Stimulated activated CD8-positive, alpha-beta memory T cell treated with anti-CD3 and anti-CD28 coated beads, Interleukin-12 subunit alpha, Interleukin-12 subunit beta, amount 100 ng/mL, for 1 hour (primary cell): ENCODE data around the gene SMIM41.
"Not testable (repeated sequence)": the region's sequence is repeated elsewhere in the genome, so short reads cannot be mapped to it uniquely, and the experiment has no call there.

Experiments used
- DNase-seq: peaks from one replicate; pipeline ENCODE4 v3.0.0-alpha.2; 2020; ENCODE audit warnings: low read depth

SMIM41 gene

DNA sequence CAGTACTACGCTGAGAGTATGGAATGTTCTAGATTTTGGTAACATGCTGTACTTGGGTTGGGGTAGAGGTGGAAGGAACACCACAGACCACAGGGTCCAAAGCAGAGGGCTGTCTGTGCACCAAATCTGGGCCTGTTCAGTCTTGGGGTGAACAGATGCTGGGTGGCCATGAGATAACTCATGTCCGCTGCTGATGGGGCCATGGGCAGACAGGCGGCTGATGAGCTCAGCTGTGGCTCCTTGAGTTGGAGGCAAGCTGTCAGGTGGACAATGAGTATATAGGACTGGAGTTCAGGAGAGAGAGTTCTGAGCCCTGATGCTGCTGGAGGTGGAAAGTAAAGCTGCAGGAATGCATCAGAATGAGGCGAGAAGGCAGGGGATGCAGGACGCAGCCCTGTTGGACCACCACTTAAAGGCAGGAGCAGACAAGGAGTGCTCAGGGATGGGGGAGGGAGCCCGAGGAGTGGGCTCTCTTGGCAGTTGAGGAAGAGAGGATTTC, 6.2 kb downstream of the SMIM41 start:
- DNase-seq: no peak

- no peak for DNase-seq
These were observed 6.9 kb downstream of the SMIM41 start for GRCh38 chr12:52086366-52086765.

DNA sequence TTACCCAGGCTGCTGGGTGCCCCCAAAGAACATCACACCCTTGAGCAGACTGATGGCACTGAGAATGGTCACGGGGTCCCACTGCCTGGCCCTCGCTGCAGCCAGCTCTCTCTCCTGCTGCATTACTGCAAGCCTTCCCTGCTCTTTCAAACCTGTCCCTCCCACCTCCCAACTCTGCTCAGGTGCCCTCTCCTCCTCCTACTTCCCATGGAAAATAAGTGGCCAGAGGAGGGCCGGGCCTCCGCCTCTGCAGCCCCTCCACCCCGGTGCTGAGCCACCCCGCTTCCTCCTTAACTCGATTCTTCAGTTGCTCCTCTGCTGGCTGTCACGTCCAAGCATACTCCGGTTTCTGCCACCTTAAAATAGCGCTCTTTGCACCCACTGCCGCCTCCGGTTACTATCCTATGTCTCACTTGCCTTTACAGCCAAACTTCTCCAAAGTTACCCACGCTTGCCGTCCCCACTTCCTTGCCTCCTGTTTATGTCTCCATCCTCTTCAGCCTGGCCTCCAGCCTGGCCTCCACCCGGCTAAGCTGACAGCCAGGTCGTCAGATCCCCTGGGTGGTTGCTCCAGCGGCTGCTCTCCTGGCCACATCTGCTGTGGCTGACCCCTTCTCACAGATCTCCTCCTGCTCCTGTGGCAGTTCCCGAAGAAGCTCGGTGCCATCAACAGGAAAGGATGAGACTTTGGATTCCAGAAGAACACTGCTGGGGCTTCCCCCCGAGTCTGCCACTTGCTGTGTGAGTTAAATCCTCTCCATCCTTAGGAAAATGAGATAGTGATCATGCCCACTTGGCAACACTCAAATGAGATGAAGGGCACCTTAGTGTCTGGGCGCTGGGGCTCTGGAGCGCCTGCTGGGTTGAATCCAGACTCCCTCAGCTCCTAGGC, 7.7 kb downstream of the SMIM41 start:
- no peak for DNase-seq

DNA sequence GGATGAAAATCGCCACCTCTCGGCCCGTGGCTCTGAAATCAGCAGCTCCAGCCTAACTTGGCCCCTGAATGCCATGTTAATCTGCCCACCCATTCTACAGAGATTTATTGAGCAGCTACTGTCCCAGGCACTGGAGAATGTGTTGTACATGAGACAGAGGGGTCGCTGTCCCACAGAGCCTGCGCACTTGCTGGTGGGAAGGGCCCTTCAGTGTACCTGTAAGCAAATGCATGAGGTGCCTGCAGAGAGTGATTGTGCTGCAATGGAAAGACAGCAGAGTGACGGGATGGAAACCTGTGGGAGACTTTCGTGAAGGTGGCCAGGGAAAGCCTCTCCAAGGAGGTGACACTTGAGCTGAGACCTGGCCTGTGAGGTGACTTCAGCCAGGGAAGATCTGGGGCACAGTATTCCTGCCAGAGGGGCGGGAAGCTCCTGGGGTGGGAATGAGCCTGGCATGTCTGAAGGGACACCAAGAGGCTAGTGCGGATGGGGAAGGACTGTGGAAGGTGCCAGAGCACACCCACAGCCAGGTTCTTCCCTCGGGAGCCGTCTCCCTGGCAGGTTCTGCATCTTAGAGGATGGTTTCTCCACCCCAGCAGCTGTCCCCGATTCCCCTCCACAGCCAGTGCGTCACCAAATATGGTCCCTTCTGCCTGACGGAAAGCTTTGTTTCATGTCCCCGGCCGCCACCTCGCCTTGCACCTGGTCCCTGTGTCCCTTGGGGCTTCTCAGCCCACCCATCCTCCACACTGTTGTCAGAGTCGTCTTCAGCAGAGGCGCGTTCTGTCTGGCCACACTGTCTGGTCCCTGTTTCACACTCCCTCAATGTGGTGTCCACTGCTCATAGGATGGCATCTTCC, 8.7 kb downstream of the SMIM41 start:
- DNase-seq: no peak

DNA sequence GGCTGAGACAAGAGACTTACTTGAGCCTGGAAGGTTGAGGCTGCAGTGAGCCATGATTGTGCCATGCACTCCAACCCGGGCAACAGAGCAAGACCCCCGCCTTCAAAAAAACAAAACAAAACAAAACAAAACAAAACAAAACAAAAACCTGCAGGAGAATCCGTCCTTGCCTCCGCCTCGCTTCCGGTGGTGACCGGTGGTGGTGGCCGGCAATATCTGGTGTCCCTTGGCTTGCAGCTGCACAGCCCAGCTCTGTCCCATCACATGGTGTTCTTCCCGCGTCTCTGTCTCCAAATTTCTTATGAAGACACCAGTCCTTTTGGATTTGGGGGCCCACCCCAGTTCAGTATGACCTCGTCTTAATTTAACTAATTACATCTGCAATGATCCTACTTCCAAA, 10.0 kb downstream of the SMIM41 start:
- DNase-seq: no peak

DNA sequence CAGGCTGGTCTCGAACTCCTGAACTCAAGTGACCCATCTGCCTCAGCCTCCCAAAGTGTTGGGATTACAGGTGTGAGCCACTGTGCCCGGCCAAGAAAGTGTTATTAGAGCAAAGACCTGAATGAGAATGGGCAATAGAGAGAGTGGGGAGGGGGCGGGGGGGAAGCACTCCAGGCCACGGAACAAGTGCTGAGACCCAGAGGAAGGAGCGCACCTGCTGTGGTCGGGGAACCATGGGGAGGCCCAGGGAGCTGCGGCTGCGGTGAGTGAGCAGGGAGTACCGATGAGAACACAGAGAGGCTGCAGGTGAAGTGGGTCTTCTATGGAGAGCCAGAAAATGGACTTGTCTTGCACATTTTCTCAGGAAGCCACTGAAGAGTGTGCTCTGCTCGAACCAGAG, 10.8 kb downstream of the SMIM41 start:
- no peak for DNase-seq

- no peak for DNase-seq
These were observed 11.6 kb downstream of the SMIM41 start for GRCh38 chr12:52091061-52091460.

DNA sequence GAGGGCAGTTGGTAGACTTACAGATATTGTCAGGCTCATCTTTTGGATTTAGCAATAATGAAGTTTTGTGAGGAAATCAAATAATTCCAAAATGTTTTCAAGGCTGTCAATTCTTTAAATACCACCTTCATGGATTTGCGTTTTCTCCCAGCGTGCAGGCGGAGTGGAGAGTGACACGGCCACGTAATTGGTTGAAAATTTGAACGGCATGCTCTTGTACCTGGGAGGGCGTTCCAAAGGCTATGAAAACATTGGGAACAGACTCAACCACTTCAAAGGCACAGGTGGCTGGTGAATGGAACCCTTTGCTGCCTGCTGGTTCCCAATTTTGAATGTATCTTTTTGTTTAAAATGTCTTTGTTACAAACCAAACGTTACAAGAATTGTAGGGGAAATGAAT, 12.4 kb downstream of the SMIM41 start:
- no peak for DNase-seq

DNA sequence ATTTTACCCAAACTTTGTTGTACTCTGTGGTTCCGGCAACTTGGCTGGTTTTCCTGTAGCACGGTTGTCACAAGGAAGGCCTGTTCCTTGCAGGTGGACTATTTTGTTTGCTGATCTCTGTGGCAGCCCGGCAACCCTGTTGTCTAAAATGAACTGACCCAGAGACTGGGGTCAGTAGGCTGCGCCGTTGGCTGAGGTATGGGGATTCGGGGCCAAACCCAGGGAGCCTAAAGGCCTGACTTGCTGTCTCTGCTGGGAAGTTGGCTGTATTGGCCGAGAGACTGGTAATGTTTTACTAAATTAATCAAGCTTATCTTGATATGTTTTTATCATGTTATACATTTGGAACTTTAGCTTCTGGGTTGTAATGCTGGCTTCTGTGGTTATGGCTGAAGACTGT, 13.8 kb downstream of the SMIM41 start:
- no peak for DNase-seq

- DNase-seq: no peak
These were observed 17.0 kb downstream of the SMIM41 start for GRCh38 chr12:52096332-52097044.

DNA sequence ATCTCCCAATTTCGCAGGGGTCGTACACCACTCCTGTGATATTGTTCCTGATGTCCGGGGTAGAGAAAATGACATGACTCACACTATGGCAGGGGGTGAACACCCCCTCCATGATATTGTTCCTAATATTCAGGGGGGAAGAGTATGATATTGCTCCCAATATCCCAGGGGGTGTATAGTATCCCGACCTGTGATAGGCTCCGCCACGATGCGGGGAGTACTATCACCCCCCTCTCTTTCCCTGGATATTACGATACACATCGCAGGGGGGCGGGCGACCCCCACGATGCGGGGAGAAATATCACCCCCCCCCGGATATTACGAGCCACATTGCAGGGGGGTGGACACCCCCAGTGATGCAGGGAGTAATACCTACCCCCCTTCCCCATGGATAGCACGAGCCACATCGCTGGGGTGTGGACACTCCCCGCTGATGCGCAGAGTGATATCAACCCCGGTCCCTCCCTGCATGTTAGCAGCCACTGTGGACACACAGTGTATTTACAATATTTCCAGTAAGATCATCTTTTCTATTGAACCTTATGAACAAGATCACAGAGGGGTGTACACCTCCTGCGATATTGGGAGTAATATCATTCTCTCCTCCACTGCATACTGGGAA, 17.7 kb downstream of the SMIM41 start:
- DNase-seq: no peak

DNA sequence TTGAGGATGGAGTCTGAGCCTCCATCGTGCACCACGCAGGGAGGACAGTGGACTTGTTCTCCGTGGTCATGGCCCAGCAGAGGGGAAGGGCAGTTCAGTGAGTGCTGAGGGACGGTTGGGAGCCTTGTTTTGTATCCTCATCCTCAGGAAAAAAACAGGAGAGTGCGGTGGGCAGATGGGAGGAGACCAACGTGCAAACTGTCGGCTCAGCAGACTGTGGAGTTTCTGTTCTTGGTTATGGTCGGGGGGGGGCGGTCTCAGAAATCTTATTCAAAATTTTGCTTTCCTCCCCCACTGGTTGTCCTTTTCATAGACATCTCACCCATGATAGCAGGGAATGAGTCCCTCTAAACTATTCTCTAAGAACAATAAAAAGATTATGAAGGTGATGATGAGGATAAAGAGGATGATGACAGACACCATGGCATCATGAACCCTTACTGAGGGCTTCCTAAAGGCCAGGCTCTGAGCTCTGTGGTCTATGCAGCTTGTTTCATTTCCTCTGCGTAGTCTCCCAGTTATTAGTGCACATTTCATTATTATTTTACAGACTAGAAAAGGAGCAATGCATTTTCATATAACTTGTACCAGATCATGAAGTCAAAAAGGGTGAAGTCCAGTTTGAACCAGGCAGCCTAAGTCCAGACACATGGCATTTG, 25.1 kb downstream of the SMIM41 start:
- not testable (repeated sequence) for DNase-seq

DNA sequence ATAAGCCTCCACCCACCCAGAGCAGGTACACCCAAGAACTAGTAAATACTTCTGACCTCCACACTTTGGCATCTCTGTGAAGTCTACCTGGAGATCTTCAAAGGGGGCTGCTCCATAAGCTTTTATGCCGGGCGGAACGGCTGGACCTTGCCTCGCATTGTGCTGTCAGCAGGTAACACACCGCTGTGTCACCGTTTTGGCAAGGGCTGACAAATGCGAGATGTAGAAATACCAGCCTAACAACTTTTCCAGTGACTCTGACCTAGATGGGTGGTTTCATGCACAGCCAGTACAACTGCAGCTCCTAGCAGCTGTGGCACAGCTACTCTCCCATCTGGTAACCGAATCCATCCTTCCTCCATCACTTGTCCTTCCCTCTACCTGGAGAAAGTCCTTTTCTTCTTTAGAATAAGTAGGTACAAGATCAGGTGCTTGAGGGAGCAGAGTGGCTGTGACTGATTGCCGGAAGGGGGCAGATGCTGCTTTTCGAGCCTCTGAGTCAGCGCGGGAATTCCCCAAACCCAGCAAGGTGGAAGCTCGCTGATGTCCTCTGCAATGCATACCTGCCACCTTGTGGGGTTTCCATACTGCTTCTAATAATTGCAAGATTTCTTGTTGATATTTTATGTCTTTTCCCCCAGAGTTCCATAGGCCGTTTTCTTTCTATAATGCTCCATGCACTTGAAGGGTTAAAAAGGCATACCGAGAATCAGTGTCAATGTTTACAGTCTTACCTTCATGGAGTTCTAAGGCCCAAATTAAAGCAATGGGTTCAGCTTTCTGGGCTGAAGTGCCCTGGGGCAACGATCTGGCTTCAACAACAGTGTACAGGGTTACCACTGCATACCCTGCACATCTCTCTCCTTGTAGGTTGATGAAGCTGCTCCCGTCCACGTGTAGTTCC, 37.0 kb downstream of the SMIM41 start:
- DNase-seq: peak; percentile 44

DNA sequence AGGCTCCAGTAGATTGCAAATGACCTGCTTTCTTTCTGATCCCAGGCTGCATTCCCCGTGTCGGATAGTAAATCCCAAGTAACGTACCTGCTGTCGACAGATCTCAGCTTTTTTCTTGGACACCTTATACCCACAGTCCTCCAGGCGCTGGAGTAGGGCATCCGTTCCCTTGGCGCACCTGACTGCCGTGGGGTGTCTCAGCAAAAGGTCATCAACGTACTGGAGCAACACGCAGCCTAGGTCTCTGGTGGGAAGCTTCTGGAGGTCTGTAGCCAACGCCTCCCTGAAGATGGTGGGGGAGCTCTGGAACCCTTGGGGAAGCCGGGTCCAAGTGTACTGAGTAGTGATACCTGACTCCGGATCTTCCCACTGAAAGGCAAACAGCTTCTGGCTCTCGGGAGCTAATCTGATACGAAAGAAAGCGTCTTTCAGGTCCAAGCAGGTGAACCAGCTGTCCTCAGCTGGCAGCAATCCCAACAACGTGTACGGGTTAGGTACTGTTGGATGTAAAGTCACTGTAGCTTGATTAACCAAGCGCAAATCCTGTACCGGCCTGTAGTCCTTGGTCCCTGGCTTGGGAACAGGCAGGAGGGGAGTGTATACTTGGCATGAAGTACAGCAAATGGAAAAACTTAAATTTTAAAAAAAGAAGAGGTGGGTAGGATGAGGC, 38.4 kb downstream of the SMIM41 start:
- DNase-seq: not testable (repeated sequence)

DNA sequence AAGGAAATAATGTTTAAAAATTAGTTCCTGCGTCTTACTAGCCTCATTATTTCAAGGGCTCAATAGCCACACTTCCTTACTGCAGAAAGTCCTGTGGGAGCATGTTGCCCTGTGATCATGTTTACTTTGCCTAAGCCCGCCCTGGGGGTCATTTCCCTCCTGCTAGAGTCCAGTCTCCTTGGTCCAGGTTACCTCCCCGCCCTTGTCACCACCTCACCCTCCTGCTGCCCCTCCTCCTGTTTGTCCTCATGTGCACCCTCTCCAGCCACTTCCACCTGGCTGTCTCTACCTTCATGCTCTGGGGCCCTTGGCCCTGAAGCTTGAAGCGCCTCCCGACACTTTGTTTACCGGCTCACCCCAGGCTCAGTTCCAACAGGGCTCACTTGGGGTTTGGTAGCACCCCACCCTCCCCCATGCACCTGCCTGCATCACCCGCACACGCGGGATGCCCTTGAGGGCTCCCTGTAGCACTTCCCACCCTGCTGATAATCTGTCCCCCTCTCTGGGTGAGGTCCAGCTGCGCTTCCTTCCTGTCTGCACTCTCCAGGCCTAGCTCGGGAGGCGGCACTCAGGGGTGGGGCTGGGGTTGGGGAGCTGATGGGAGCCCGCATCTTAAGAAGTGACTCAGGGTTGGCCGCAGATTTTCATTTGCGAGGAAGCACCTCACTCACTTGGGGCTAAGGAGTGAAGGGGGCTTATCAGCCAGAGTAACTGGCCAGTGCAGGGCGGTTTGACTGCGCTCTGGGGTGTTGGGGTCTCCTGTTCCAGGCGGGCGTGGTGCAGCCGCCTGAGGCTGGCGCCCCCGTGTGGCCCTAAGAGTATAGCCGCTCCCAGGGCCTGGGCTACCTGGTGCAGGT, 40.1 kb downstream of the SMIM41 start:
- no peak for DNase-seq

DNA sequence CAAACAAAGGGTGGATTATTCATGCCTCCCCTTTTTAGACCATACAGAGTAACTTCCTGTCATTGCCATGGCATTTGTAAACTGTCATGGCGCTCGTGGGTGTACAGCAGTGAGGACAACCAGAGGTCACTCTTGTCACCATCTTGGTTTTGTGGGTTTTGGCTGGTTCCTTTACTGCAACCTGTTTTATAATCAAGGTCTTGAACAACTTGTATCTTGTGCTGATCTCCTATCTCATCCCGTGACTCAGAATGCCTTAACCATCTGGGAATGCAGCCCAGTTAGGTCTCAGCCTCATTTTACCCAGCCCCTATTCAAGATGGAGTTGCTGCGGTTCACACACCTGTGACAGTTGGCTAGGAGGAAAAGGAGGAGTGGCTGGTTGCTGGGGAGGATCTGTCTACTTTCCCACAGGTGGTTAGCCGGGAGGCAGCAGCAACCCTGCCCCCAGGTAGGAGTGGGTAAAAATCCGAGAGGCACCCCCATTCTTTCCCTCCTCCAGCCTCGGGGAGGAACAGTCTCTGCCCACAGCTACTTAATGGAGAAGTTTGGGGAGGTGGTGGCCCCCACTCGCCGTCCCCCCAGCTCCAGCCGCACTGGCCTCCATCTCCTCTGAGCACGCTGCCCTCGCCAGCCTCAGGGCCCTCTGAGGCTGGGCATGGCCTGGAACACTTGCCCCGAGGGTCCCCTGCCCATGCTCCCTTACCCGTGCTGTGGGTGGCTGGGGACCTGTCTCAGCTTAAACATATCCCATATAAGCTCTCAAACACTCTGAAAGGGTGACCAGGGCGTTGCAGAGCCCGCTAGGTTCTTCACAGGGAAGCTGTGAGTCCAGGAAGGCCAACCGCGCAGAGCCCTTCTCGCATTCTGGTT, 41.7 kb downstream of the SMIM41 start:
- DNase-seq: no peak

- DNase-seq: peak; percentile 48
These were observed 42.5 kb downstream of the SMIM41 start for GRCh38 chr12:52121824-52122539.
